GM23338 (cell line): ENCODE results near the gene TMBIM6. TPM values are rescaled to one million over a fixed set of nuclear protein-coding genes. Genes with fewer than 3 reads are reported as not detected.

Source experiments
- ATAC-seq: fragments of 200-7000 bp; cut with Tn5 transposase; 3 replicates; pipeline ENCODE4 v1.9.1; 2020
- DNase-seq: peaks from one replicate; pipeline ENCODE4 v3.0.0-alpha.2; 2015; ENCODE audit warnings: low spot score
- H2AFZ ChIP-seq: fragments of 200-600 bp; sonication (generic); 2 replicates; pipeline ENCODE4 v1.8.0; 2016; ENCODE audit warnings: antibody characterized with exemption, mild to moderate bottlenecking, moderate library complexity
- H3F3A ChIP-seq: fragments of 200-600 bp; sonication (generic); replicated peaks from 2 replicates; pipeline ENCODE4 v1.8.0; 2017; ENCODE audit warnings: antibody characterized with exemption, mixed run types, low read depth
- H3K27ac ChIP-seq: fragments of 200-600 bp; sonication (generic); 2 replicates; pipeline ENCODE4 v1.6.1; 2016; ENCODE audit warnings: low read depth
- H3K27me3 ChIP-seq: fragments of 200-600 bp; sonication (generic); 2 replicates; pipeline ENCODE4 v1.8.0; 2016; ENCODE audit warnings: mild to moderate bottlenecking, mixed run types, moderate library complexity; ENCODE audit not compliant: insufficient read depth
- H3K36me3 ChIP-seq: fragments of 200-600 bp; sonication (generic); 2 replicates; pipeline ENCODE4 v1.8.0; 2016; ENCODE audit warnings: mild to moderate bottlenecking; ENCODE audit not compliant: insufficient read depth
- H3K4me1 ChIP-seq: fragments of 200-600 bp; sonication (generic); 2 replicates; pipeline ENCODE4 v1.8.0; 2016; ENCODE audit warnings: mild to moderate bottlenecking, moderate library complexity; ENCODE audit not compliant: insufficient read depth
- H3K4me2 ChIP-seq: fragments of 200-600 bp; sonication (generic); 2 replicates; pipeline ENCODE4 v1.7.1; 2017; ENCODE audit warnings: mixed run types
- H3K4me3 ChIP-seq: fragments of 200-600 bp; sonication (generic); 2 replicates; pipeline ENCODE4 v1.6.1; 2016; ENCODE audit warnings: mixed run types
- H3K79me2 ChIP-seq: fragments of 200-600 bp; sonication (generic); replicated peaks from 2 replicates; pipeline ENCODE4 v1.8.0; 2017; ENCODE audit warnings: mild to moderate bottlenecking; ENCODE audit not compliant: insufficient read depth
- H3K9me2 ChIP-seq: fragments of 200-600 bp; sonication (generic); 2 replicates; pipeline ENCODE4 v1.8.0; 2017; ENCODE audit not compliant: insufficient read depth
- H4K20me1 ChIP-seq: fragments of 200-600 bp; sonication (generic); replicated peaks from 2 replicates; pipeline ENCODE4 v1.8.0; 2017; ENCODE audit warnings: mild to moderate bottlenecking; ENCODE audit not compliant: insufficient read depth
- H3K27ac Mint-ChIP-seq: 2 replicates; pipeline ENCODE4 v1.8.0; 2020; ENCODE audit warnings: inconsistent platforms, mild to moderate bottlenecking, moderate library complexity, mixed read lengths
- H3K27me3 Mint-ChIP-seq: 3 replicates; pipeline ENCODE4 v1.8.0; 2022; ENCODE audit warnings: low read depth, mild to moderate bottlenecking, moderate library complexity, mixed read lengths, inconsistent platforms; ENCODE audit not compliant: insufficient read depth, poor library complexity
- H3K36me3 Mint-ChIP-seq: 3 replicates; pipeline ENCODE4 v1.8.0; 2021; ENCODE audit warnings: low read depth, mild to moderate bottlenecking, inconsistent platforms, moderate library complexity, mixed read lengths
- H3K4me1 Mint-ChIP-seq: 3 replicates; pipeline ENCODE4 v1.8.0; 2020; ENCODE audit warnings: mild to moderate bottlenecking, inconsistent platforms, mixed read lengths
- H3K4me3 Mint-ChIP-seq: 3 replicates; pipeline ENCODE4 v1.8.0; 2021; ENCODE audit warnings: moderate library complexity, mild to moderate bottlenecking, inconsistent platforms, mixed read lengths
- H3K9me3 Mint-ChIP-seq: 3 replicates; pipeline ENCODE4 v1.8.0; 2020; ENCODE audit warnings: moderate library complexity, mild to moderate bottlenecking, inconsistent platforms, mixed read lengths
- CREB1 ChIP-seq: fragments of 250-450 bp; sonication (Bioruptor Pico); IDR thresholded peaks from 2 replicates; pipeline ENCODE4 v1.5.0; 2020; ENCODE audit warnings: low read depth, mild to moderate bottlenecking, moderate library complexity
- ETS1 ChIP-seq: IDR thresholded peaks from 2 replicates; pipeline ENCODE4 v1.6.1; 2016; ENCODE audit warnings: antibody characterized with exemption
- EZH2 ChIP-seq: fragments of 200-600 bp; sonication (generic); IDR thresholded peaks from one replicate; pipeline ENCODE4 v1.8.0; 2017; ENCODE audit warnings: antibody characterized with exemption, mild to moderate bottlenecking, low read depth; ENCODE audit not compliant: unreplicated experiment
- EZH2phosphoT487 ChIP-seq: fragments of 200-600 bp; sonication (generic); IDR thresholded peaks from one replicate; pipeline ENCODE4 v1.8.1; 2018; ENCODE audit warnings: antibody characterized with exemption; ENCODE audit not compliant: unreplicated experiment
- JUNB ChIP-seq: IDR thresholded peaks from one replicate; pipeline ENCODE4 v1.6.1; 2016; ENCODE audit warnings: antibody characterized with exemption; ENCODE audit not compliant: unreplicated experiment
- NANOG ChIP-seq: IDR thresholded peaks from 2 replicates; pipeline ENCODE4 v1.6.1; 2016; ENCODE audit warnings: antibody characterized with exemption, borderline replicate concordance
- POLR2AphosphoS5 ChIP-seq: IDR thresholded peaks from 2 replicates; pipeline ENCODE4 v1.6.1; 2016; ENCODE audit warnings: antibody characterized with exemption, low read depth
- STAT1 ChIP-seq: IDR thresholded peaks from one replicate; pipeline ENCODE4 v1.6.1; 2016; ENCODE audit warnings: antibody characterized with exemption; ENCODE audit not compliant: unreplicated experiment
- ZNF114 ChIP-seq: fragments of 250-450 bp; sonication (Bioruptor Pico); IDR thresholded peaks from 2 replicates; pipeline ENCODE4 v1.5.0; 2020; ENCODE audit warnings: mild to moderate bottlenecking, moderate library complexity
- ZNF331 ChIP-seq: fragments of 250-450 bp; sonication (Bioruptor Pico); IDR thresholded peaks from 2 replicates; pipeline ENCODE4 v1.5.0; 2020; ENCODE audit warnings: low read depth, mild to moderate bottlenecking, moderate library complexity
- polyA plus RNA-seq: library from polyadenylated mRNA; unstranded; fragments of >200 nt; fragmentation: Nextera tagmentation; extraction: Ambion mirVana; gene quantifications from 2 replicates; pipeline ENCODE4 v1.2.1, GENCODE V29; 2016
- total RNA-seq: library from RNA; depleted of rRNA; stranded (reverse); fragments of >200 nt; shearing (Covaris generic); gene quantifications from 2 replicates; pipeline ENCODE4 v1.2.3, GENCODE V29; 2014
- TF ChIP-seq, protein P1 (sequence below): fragments of 250-450 bp; sonication (Bioruptor Pico); IDR thresholded peaks from 2 replicates; pipeline ENCODE4 v1.5.0; 2020; ENCODE audit warnings: mild to moderate bottlenecking, moderate library complexity
- TF ChIP-seq, protein P2 (sequence below): IDR thresholded peaks from one replicate; pipeline ENCODE4 v1.6.1; 2018; ENCODE audit warnings: antibody characterized with exemption; ENCODE audit not compliant: unreplicated experiment
- TF ChIP-seq, protein P3 (sequence below), 2 experiments: fragments of 200-600 bp in 1 of 2; sonication (generic) in 1 of 2; conservative IDR thresholded peaks; 2 replicates each; pipeline versions ENCODE4 v1.5.1 to v1.6.1; 2016 to 2017; ENCODE audit warnings: antibody characterized with exemption in 2 of 2, low read depth in 2 of 2, mild to moderate bottlenecking in 2 of 2, moderate library complexity in 1 of 2

TMBIM6 gene
- total and polyA plus RNA-seq, 2 experiments from 2014 or later = 245 to 349 TPM

DNA sequence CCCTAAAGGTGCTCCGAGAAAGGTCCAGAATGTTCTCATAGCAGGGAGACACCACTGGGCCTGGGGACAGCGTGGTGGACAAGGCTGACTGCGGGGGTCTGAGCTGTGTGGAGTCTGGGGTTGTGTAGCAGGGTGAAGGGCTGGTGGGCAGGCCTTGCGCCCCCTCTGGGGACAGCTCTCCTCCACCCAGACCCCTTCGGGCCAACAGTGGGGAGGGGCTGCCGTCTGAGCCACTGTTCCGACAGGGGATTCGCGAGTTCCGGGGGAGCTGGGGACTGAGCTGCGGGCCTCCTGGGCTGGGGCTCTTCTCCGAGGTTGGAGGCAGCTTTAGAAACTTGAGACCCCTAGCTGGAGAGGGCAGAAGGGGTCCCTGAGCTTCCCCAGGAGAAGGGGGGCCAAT is 54.8 kb downstream of the TMBIM6 start:
- H3K4me2 ChIP-seq = no peak overlapping the region
- Mint-ChIP-seq H3K4me1 (peaks cover 3% of the 10 kb centered on the region), H3K36me3 (peaks cover 14% of the 10 kb centered on the region; the same call in 2 of the 3 replicates), H3K27ac (no peak overlapping the region), H3K9me3 (no peaks in the 10 kb centered on the region), H3K4me3 (no peak overlapping the region), H3K27me3 (peaks cover 6% of the 10 kb centered on the region)
- no peaks in the 10 kb centered on the region for H3K27me3 ChIP-seq
- TF ChIP-seq JUNB (no peak), STAT1 (no peak), EZH2phosphoT487 (no peak), CREB1 (CRISPR knock-in tag) (no peak), ZNF114 (CRISPR knock-in tag) (no peak), ZNF331 (CRISPR knock-in tag) (no peak), POLR2AphosphoS5 (no peak), NANOG (no peak), EZH2 (no peak), ETS1 (no peak)
- TF ChIP-seq, protein P1, sequence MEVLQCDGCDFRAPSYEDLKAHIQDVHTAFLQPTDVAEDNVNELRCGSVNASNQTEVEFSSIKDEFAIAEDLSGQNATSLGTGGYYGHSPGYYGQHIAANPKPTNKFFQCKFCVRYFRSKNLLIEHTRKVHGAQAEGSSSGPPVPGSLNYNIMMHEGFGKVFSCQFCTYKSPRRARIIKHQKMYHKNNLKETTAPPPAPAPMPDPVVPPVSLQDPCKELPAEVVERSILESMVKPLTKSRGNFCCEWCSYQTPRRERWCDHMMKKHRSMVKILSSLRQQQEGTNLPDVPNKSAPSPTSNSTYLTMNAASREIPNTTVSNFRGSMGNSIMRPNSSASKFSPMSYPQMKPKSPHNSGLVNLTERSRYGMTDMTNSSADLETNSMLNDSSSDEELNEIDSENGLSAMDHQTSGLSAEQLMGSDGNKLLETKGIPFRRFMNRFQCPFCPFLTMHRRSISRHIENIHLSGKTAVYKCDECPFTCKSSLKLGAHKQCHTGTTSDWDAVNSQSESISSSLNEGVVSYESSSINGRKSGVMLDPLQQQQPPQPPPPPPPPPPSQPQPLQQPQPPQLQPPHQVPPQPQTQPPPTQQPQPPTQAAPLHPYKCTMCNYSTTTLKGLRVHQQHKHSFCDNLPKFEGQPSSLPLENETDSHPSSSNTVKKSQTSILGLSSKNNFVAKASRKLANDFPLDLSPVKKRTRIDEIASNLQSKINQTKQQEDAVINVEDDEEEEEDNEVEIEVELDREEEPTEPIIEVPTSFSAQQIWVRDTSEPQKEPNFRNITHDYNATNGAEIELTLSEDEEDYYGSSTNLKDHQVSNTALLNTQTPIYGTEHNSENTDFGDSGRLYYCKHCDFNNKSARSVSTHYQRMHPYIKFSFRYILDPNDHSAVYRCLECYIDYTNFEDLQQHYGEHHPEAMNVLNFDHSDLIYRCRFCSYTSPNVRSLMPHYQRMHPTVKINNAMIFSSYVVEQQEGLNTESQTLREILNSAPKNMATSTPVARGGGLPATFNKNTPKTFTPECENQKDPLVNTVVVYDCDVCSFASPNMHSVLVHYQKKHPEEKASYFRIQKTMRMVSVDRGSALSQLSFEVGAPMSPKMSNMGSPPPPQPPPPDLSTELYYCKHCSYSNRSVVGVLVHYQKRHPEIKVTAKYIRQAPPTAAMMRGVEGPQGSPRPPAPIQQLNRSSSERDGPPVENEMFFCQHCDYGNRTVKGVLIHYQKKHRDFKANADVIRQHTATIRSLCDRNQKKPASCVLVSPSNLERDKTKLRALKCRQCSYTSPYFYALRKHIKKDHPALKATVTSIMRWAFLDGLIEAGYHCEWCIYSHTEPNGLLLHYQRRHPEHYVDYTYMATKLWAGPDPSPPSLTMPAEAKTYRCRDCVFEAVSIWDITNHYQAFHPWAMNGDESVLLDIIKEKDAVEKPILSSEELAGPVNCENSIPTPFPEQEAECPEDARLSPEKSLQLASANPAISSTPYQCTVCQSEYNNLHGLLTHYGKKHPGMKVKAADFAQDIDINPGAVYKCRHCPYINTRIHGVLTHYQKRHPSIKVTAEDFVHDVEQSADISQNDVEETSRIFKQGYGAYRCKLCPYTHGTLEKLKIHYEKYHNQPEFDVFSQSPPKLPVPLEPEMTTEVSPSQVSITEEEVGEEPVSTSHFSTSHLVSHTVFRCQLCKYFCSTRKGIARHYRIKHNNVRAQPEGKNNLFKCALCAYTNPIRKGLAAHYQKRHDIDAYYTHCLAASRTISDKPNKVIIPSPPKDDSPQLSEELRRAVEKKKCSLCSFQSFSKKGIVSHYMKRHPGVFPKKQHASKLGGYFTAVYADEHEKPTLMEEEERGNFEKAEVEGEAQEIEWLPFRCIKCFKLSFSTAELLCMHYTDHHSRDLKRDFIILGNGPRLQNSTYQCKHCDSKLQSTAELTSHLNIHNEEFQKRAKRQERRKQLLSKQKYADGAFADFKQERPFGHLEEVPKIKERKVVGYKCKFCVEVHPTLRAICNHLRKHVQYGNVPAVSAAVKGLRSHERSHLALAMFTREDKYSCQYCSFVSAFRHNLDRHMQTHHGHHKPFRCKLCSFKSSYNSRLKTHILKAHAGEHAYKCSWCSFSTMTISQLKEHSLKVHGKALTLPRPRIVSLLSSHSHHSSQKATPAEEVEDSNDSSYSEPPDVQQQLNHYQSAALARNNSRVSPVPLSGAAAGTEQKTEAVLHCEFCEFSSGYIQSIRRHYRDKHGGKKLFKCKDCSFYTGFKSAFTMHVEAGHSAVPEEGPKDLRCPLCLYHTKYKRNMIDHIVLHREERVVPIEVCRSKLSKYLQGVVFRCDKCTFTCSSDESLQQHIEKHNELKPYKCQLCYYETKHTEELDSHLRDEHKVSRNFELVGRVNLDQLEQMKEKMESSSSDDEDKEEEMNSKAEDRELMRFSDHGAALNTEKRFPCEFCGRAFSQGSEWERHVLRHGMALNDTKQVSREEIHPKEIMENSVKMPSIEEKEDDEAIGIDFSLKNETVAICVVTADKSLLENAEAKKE = no peak
- TF ChIP-seq, protein P2, sequence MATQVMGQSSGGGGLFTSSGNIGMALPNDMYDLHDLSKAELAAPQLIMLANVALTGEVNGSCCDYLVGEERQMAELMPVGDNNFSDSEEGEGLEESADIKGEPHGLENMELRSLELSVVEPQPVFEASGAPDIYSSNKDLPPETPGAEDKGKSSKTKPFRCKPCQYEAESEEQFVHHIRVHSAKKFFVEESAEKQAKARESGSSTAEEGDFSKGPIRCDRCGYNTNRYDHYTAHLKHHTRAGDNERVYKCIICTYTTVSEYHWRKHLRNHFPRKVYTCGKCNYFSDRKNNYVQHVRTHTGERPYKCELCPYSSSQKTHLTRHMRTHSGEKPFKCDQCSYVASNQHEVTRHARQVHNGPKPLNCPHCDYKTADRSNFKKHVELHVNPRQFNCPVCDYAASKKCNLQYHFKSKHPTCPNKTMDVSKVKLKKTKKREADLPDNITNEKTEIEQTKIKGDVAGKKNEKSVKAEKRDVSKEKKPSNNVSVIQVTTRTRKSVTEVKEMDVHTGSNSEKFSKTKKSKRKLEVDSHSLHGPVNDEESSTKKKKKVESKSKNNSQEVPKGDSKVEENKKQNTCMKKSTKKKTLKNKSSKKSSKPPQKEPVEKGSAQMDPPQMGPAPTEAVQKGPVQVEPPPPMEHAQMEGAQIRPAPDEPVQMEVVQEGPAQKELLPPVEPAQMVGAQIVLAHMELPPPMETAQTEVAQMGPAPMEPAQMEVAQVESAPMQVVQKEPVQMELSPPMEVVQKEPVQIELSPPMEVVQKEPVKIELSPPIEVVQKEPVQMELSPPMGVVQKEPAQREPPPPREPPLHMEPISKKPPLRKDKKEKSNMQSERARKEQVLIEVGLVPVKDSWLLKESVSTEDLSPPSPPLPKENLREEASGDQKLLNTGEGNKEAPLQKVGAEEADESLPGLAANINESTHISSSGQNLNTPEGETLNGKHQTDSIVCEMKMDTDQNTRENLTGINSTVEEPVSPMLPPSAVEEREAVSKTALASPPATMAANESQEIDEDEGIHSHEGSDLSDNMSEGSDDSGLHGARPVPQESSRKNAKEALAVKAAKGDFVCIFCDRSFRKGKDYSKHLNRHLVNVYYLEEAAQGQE = no peak
- TF ChIP-seq, protein P3, sequence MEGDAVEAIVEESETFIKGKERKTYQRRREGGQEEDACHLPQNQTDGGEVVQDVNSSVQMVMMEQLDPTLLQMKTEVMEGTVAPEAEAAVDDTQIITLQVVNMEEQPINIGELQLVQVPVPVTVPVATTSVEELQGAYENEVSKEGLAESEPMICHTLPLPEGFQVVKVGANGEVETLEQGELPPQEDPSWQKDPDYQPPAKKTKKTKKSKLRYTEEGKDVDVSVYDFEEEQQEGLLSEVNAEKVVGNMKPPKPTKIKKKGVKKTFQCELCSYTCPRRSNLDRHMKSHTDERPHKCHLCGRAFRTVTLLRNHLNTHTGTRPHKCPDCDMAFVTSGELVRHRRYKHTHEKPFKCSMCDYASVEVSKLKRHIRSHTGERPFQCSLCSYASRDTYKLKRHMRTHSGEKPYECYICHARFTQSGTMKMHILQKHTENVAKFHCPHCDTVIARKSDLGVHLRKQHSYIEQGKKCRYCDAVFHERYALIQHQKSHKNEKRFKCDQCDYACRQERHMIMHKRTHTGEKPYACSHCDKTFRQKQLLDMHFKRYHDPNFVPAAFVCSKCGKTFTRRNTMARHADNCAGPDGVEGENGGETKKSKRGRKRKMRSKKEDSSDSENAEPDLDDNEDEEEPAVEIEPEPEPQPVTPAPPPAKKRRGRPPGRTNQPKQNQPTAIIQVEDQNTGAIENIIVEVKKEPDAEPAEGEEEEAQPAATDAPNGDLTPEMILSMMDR (conservative IDR thresholded peaks at IDR 0.05; ENCODE audit: low read depth in 2 of 2) = no peak
- no peaks in the 10 kb centered on the region for H3K36me3 ChIP-seq
- H3K79me2 ChIP-seq = no peaks in the 10 kb centered on the region
- DNase-seq (no peak), ATAC-seq (no peak)
- H3K4me3 ChIP-seq = no peak overlapping the region
- no peak overlapping the region for H3K27ac ChIP-seq
- no peaks in the 10 kb centered on the region for H3F3A ChIP-seq
- 0 out of 2 replicates have a peak, but pooled peaks cover 3% of the 10 kb centered on the region for H4K20me1 ChIP-seq
- no peaks in the 10 kb centered on the region for H3K4me1 ChIP-seq
- H2AFZ ChIP-seq = no peak overlapping the region
- H3K9me2 ChIP-seq = no peaks in the 10 kb centered on the region
